SHP77 treated with DMSO at 0.1 percent for 48 hours (cell line): ENCODE measurements around the gene ELL2.
"Not testable (repeated sequence)": the region's sequence is repeated elsewhere in the genome, so short reads cannot be mapped to it uniquely, and the experiment has no call there.

Experiments
- DNase-seq: peaks from one replicate; lab custom pipeline; 2025; lab: John Stamatoyannopoulos, UW

The ELL2 gene

DNA sequence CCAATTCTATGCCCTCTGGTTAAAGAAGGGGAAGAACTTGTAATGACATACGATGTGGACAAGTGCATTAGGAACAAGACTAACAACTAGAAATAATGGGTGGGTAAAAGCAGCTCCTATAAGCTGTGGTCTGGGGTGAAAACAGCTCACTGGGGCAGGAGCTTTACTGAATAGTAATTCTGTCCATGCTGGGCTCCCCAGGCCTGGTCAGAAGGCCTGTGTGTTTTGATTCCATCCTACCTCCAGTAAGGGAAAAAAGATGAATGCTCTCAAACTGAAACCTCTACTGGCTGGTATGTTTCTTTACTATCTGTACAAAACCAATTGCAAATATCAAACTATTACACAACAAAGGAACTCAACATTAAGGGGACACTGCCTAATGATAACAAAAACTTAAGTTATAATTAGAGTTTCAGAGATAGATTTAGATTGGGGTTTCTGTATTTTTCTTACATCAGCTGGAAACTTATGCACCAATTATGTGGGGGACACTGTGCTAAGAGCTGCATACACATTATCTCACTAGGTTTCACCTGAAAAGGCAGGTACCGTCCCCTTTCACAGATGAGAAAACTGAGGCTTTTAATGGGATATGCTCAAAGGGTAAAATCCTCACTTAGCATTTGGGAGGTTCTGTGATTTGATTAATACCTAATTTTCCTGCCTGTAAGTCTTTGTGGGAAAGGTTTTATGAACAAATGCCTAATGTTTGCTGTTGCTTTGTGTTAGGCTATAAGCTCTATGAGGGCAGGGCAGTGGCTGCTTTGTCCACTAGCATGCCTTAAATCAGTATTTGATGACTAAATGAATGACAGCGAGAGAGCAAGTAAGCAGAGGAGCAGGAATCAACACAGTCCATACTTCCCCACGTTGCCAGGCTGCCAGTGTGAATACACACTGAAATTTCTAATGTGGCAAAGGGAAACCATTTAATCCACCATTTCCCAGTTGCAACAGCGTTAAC, 53.6 kb downstream of the ELL2 start:
- no peak for DNase-seq

DNA sequence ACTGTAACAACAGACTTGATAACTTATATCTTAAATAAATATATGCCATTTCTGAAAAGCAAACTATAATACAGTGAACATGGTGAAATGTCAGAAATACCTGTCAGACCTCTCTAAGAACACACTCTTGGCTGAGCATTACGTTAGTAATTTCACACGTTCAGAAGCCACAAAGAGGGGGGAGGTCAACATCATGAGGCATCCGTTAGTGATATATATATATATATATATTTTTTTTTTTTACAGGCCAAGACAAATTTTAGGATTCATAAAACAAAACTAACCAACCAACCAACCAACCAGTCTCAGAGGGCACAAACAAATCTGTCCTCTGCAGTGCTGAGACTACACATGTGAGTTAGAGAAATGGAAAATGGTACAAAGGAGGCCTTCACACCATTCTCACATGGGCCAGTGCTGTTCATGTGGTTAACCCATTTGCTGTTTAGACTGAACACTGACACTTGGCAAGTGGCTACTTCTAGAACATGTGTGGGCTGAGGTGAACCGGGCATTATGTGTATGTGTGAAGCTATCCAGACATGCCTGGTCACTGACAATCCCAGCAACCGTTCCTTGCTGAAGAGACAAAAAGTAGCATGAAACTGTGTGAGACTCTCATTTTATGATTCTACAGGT, 54.5 kb downstream of the ELL2 start:
- DNase-seq, result no peak

DNA sequence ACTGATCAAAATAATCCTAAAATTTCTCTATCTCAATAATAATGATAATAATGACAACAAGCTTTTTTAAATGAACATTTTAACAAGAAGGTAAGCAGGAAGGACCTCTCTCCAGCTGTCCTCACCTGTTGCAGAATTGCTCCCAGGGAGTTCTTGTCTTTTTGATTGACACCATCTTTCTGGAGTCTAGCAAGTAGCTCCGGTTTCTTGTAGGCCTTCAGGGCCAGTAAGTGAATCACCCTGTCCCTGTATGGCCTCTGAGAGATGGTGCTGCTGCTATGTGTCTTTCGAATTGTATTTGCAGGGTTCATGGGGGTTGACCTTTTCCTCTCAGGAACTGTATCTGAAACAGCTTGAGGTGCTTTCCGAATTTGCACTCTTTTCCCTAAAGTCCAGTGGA, 55.3 kb downstream of the ELL2 start:
- not testable (repeated sequence) for DNase-seq

DNA sequence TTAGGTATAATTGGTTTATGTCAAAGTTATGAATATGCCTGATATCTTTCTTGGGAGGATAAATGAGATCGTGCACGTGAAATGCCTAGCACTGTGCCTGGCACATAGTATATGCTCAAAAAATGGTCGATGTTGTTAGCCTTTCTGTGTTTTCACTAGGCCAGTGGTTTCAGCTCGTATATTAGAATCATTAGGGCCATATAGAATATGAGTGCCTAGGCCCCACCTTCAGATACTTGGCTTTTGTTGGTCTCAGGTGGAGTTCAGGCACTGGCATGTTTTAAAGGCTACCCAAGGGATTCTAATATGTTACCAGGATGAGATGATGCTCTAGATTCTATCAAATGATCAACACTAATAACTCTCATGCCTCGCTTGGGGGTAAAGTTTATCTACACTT, 56.8 kb downstream of the ELL2 start:
- no peak for DNase-seq

DNA sequence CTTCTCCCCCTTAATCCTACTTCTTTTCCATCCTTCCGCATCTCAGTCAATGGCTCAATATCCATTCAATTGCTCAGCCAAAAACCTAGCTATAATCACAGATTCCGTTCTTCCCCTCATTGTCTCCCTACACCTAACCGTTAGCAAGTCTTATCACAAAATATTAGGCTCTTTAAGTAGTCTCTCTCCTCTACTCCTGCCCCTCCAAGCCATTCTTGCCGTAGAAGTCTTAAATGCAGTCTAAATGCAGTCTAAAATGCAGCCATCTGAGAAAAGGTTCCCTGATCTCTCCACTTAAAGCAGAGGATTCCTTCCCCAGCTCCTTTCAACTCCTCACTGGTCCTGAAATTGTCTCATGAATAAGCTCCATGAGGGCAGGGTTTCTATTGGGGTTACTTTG, 57.8 kb downstream of the ELL2 start:
- no peak for DNase-seq

DNA sequence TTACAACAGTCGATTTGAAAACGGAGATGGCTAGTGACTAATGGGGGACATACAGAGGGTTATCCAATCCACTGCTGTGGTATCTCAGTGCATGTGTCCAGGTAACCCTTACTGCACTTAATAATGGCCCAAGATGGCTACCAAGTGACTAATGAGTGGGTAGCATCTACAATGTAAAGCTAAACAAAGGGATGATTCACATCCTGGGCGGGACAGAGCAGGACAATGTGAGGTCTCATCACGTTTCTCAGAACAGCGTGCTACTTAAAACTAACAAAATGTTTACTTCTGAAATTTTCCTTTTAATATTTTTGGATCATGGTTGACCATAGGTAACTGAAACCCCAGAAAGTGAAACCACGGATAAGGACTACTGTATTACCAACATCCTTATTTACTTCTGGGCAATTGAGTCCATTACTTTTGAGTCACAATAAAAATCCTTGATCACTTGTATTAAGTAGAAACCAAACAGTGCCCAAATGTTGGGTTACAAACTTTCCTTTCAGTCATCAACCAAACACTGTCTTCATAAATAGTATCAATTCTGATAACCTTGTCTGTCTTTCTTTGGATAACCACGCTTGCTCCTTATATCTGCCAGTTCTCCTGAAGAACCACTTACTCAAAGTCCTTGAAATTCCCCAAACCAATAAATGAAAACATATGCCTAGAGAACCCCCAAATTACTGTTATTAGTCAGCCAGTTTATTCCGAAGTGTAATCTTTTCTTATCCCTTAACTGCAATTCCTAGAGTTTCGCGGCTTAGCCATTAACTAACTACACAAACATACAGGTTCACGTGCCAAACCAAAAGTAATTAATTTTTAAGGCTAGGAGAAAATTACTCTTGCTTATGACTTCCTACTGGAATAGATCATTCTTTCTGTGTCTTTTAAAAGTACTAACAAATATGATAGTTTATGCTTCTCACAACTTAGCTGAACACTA, 59.7 kb downstream of the ELL2 start:
- DNase-seq, result no peak

DNA sequence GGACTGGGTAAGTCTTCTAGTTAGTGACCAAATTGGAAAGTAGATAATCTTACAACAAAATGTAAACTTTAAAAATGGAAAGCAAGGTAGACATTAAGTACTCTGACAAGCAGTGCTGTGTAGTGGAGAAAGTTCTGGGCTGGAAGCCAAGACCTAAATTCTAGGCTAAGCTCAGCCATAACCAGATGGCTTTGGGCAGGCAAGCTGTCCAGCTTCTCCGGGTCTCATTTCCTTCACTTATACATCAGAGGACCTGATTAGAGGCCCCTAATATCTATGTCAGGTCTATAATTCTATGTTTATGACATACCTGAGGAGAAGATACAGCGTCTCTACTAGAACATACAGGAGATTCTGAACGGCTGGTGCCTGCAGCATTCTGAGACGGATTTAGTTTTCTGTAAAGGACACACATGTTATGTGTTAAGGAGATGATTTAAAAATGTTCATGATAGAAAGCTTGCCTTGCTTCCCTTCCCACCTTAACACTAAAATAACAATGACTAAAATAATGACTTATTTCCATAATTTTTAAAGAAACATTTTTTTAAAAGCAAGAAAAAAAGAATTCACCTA, 61.2 kb downstream of the ELL2 start:
- no peak for DNase-seq

DNA sequence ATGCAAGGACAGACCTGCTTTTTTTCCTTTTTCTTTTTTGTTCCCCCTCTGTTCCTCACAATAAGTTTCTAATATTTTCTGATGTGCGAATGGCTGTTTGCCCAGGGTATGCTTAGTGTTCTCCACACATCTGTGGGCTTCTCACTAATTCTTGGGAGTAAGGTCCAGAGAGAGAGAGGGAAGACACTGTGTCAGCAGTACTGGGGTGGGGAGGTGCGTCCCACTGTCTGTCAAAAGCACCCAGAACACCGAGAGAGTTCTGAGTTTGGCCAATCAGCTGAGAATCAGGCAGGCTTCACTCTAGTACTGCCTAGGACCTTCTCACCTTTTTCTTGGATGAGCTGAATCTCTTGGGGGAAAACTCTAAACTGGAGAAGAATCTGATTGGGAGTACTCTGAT, 61.8 kb downstream of the ELL2 start:
- no peak for DNase-seq

DNA sequence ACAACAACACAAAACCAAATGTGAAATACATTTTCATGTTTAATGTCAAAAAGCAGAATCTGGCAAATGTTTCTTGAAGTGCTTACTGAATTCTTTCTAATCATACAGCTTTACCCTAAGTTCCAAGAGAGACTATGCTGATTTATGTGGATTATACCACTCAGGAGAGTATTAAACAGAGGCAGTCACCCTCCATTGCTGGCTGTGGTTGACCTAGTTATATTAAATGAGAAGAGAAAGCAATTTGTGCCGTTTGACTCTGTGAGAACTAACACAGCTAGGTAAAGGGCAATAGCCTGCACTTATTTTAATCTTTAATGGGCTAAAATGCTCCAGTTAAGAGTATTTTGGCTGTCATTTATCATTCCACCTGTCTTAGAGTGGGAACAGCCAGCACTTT, 62.6 kb downstream of the ELL2 start:
- no peak for DNase-seq

DNA sequence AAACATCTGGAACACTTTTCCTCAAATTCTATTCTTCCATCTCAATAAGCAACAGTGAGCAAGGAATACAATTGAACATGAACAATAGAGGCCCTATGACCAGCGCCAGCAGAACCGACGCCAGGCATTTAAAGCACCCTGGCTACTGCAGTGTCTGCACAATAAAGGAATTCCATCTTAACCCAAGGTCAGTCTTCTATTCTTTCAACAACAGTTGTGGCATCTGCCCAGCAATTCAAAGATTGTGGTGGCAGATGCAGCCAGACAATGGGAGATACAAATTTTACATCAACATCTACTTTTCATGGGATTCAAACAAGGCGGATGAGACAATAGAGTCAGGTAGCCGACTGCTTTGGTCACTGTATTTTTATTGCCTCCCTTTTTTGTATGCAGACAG, 65.9 kb downstream of the ELL2 start:
- no peak for DNase-seq

DNA sequence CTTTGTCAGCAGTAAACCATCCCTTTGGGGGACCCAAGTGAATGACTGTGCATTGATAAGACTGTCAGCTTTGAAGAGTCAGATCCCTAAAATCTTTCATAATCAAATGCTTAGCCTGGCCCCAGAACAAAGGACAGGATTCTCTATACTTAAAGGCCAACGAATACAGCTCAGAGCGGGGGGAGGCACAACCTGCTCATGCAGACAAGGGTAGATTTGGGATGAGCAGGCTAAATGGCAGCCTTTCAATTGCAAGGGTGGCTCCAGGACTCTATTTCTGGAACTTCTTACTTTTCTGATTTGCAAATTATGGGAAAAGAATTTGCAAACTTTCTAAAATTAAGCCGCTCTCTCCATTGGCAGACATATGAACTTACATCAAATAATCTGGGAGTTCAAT, 66.4 kb downstream of the ELL2 start:
- DNase-seq, result no peak

DNA sequence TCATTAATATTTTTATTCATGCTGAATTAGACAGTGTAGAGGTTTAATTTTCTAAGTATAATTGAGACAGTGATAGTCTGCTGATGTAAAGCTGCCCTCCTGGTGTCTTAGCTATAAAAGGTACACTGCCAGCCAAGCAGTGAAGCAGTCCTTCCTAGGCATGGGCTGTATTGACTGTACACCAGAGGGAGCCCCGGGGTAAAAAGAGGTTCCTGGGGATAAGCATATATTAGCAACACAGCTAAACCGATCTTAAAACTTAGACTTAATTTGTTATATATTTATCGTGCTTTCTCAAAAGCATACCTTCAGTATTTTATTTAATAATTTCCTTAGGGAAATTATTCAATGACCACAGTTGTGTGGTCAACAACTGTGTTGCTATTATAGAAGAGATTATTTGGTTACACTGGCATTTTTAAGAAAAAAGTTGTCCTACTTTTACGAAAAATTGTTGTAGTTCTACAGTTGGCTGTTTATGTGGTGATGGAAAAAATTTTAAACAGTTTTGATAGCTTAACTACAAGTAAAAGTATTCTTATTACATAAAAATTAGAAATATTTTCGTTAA, 68.8 kb downstream of the ELL2 start:
- peak; percentile 4 for DNase-seq

DNA sequence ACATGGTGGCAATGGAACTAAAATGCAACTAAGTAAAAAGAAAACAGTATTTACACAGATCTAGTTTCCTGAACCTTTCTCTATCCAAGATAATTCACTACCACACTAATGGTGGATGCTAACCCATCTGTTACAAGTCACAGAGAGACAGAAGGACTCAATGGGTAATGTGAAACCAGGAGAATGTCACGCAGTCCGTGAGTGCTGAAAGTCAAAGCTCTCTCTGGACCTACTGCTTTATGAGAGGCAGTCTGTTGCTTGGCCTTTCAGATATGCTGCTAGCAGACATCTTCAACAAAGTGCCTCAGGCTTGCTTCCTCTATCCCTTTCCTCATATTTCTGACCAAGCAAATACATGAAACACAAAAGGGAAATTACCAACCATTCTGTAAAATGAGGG, 70.2 kb downstream of the ELL2 start:
- no peak for DNase-seq

DNA sequence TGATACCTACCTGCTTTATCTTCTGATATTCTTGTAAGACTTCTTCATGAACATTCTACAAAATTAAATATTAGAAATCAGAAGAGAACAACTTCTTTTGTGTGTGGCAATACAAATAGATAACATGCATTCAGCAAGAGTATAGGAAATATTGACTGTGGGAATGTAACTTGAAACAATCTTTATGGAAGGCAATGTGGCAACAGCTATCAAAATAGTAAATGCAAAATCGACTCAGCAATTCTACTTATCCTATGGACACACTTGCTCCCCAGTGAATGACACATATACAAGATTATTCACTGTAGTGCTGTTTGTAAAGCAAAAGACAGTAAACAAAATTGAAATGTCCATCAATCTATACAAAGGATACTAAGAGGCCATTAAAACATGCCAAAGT, 72.6 kb downstream of the ELL2 start:
- no peak for DNase-seq

DNA sequence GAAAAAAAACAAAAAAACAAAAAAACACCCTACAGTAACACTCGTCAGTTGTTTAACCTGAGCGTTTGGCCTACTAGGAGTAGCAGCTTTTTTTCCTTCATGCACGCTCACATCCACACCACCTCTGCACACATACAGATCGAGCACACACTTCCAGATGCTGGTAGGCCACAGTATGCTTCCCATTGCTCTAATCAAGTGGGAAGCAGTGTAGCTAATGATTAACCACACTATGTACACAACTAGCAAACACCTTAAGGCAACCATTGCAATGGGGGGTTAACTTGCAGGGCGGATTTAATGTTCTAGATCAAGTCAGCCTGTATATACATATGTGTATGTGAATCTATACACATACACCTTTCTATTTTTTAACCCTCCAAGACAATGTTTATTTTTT, 73.7 kb downstream of the ELL2 start:
- no peak for DNase-seq

DNA sequence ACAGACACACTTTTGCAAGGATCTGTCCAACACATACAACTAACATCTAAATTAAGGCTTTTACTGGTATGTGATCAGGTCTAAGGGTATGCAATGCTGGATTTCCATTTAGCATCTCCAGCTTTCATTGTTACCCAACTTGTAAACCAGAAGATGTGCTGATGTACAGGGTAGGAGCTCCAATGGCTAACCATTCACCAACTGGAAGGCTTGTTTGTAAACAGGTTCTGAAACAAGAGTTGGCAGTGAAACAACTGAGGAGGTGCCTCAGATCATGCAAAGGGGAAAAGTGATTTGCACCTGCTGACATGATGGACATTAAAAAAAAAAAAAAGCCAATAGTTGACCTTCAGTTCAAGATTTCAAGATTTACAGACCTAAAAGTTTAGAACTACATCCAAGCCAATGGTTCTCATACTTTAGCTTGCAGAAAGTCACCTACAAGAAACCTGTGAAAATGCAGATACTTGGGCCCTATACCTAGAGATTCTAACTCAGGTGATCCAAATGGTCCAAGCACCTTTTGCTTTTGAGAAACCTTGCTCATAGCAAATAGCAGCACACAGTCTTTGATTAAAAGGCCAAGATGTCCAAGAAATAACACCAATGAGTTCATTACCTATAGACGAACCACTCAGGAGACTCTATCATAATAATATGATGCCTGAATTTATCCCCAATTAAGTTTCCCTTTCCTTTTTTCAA, 75.2 kb downstream of the ELL2 start:
- DNase-seq, result no peak

DNA sequence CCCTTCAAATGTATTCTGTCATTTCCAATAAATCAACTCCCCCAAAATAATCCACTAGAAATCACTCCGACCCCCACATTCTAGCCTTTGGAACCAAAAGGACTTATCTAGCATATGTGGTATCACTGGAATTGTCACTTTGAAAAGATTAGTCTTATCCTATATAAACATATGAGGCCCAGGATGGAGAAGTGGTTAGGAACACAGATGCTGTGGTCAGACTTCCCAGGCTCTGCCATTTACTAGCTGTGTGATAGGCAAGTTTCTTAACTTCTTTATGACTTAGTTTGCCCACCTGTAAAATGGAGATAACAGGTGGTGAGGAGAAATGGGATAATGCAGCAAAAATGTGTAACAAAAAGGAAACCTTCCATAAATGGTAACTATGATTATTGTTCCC, 77.1 kb downstream of the ELL2 start:
- DNase-seq, result no peak

DNA sequence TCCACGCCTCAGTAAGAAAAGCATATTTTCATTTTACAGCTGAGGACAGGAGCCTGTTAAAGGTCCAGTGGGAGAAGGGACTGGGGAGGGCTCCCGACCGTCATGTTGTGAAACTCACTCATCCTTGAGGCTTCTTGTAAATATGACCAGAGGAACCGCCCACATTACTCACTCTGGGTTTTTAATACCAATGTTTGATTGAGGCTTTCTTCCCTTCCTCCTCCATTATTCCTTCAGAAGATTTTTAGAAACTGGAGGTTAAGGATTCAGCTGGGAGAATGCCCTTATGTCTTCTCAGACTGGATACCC, 77.7 kb downstream of the ELL2 start:
- DNase-seq, result no peak

DNA sequence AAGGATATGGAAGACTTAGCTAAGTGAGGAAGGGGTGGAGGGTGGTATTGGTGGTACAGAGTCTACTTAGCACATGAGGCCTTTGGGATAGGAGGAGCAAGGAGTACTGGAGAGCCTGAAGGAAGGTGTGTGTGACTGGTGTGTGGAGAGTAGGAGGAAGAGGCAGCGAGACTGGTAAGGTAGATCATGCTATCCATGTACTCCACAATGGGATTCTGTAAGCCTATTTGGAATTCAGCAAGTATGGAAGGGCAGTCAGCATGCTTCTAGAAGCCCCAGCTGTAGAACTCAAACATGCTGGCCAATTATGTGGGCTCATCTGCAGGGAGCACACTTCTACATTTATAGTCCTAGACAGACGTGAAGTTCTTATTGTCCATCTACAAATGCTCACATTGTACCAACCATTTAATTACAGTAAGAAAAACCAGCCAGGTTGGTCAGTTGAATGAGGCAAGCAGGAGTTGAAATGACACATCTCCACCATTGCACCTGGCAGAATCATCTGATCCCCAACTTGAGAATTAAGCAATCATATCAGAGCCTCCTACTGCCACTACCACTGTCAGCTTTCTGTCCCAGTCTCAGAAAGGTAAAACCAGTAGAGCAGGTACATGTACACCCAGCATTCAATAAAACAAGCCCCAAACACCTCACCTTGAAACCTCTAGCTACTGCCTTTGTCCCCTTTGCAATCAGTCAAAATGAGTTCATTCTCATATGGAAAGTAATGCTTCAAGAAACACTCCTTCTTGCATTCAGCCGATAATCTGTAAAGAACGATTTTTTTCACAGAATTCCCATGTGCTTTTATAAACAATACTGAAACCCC, 78.2 kb downstream of the ELL2 start:
- DNase-seq, result no peak

DNA sequence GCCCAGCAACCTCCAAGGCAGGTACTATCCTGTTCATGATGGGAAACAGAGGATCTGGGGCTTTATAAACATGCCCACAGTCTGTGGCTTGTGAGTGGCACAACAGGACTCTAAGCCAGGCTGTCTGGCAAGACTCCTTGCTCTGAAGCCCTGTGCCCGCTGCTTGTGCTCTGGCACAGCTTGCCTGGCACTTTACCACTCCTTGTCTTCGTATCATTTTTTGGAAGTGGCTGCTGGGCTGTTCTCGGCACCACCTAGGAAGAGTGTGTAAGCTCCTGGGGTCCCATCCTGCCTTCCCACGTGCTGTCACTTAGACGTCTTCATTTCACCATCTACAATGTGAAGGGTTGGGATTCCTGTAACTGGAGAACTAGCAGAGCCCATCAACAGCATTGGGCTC, 79.8 kb downstream of the ELL2 start:
- no peak for DNase-seq
